GM12874 (cell line): ENCODE measurements around the gene OR51Q1.

Experiments used
- TF ChIP-seq, protein P1 (sequence below): IDR thresholded peaks from 2 replicates; pipeline ENCODE4 v1.5.1; 2011; ENCODE audit warnings: low read depth, mild to moderate bottlenecking, control low read depth, low read length, moderate library complexity; ENCODE audit not compliant: insufficient read depth

Gene OR51Q1

DNA sequence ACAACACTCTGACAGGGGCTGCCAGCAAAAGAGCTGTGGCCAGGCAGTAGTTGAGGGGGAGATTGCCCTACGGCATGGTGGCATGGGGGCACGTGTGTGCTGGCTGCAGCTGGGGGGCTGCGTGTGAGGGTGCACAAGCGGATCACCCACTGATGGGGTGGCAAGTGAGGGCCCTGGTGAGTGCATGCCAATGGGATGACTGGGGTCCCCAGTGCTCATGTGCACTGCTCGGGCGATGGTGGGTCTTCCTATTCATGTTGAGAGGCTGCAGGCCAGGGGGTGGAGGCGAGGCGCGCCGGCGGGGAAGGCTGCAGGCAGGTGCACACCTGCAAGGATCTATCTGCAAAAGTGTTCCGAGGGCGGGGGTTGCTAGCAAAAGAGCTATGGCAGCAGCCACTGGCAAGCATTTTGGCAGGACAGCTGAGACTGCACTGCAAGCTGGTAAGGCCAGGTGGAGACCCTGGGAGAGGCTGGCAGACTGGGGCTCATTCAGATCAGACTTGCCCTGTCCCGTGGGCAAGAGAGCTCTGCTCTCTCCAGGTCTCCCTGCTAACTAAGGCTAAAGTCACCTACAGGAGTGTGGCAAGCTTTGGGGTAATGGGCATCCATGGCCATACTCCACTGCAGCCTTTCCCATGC lies 39.2 kb downstream of the OR51Q1 start:
- TF ChIP-seq, protein P1, sequence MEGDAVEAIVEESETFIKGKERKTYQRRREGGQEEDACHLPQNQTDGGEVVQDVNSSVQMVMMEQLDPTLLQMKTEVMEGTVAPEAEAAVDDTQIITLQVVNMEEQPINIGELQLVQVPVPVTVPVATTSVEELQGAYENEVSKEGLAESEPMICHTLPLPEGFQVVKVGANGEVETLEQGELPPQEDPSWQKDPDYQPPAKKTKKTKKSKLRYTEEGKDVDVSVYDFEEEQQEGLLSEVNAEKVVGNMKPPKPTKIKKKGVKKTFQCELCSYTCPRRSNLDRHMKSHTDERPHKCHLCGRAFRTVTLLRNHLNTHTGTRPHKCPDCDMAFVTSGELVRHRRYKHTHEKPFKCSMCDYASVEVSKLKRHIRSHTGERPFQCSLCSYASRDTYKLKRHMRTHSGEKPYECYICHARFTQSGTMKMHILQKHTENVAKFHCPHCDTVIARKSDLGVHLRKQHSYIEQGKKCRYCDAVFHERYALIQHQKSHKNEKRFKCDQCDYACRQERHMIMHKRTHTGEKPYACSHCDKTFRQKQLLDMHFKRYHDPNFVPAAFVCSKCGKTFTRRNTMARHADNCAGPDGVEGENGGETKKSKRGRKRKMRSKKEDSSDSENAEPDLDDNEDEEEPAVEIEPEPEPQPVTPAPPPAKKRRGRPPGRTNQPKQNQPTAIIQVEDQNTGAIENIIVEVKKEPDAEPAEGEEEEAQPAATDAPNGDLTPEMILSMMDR = no peak

DNA sequence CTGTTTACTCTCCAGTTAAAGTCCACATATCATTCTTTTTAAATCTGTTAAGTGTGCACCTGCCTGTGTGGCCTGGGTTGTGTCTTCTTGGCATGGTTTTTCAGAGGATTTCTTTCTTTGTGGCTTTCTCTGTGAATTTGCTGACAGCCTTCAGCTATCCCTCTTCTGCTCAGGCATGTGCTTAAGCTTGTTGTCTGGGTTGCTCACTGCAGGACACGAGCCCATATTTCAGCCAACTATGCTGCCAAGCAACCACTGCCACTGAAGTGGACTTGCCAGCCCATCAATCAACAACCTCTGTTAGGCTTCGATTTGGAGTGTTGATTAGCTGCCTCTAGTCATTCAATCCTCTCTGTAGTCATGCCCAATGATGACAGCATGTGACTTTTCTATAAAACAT lies 45.6 kb downstream of the OR51Q1 start:
- TF ChIP-seq, protein P1 = no peak
